Measurements from ENCODE around the gene PARVB. TPM values are rescaled to one million over a fixed set of nuclear protein-coding genes. Genes with fewer than 3 reads are reported as not detected.
A peak's percentile ranks its signal among the peaks of the same experiment; 100 is the strongest.

Gene PARVB
- total and polyA plus RNA-seq, 2 donors (not counting 1 experiment from before 2014, with no cell fraction given): 12.1 to 47.3 TPM

- Histone ChIP-seq H3K4me2 (ENCODE audit: extremely low read depth, insufficient read depth, low read length) (peak overlapping the region; percentile 15), H3K4me3 (replicated peaks in 1 of 4; ENCODE audit: control extremely low read depth in 1 of 4, insufficient read depth in 1 of 4, low read depth in 3 of 4, low read length in 4 of 4) (no peak overlapping the region), H3K9ac (ENCODE audit: insufficient read depth, low read length) (no peak overlapping the region), H3K79me2 (ENCODE audit: control insufficient read depth, insufficient read depth, low read length) (no peaks in the 10 kb centered on the region), H2AFZ (ENCODE audit: low read length) (no peak overlapping the region), H3K27ac (ENCODE audit: insufficient read depth, low read length) (no peak overlapping the region), H3K27me3 (ENCODE audit: control insufficient read depth, insufficient read depth, low read length) (peaks cover 4% of the 10 kb centered on the region), H4K20me1 (ENCODE audit: control insufficient read depth, extremely low read depth, insufficient read depth, low read length) (no peaks in the 10 kb centered on the region), H3K4me1 (ENCODE audit: control insufficient read depth, extremely low read depth, insufficient read depth, low read length) (no peaks in the 10 kb centered on the region), H3K36me3 (ENCODE audit: control insufficient read depth, insufficient read depth, low read length) (no peaks in the 10 kb centered on the region), H3K9me3 (ENCODE audit: control insufficient read depth, insufficient read depth, low read depth, low read length) (no peaks in the 10 kb centered on the region)
- TF ChIP-seq EZH2 (IDR thresholded peaks at IDR 0.05; ENCODE audit: low read length, missing control alignments) (no peak), CTCF (conservative IDR thresholded peaks at IDR 0.05 in 1 of 2, IDR thresholded peaks at IDR 0.05 in 1 of 2; ENCODE audit: low read depth in 1 of 2, low read length in 2 of 2) (no peak)
- peak in 1 of 2 donors; percentile 33 for DNase-seq (ENCODE audit: low read depth in 2 of 2)
These were observed 188.1 kb downstream of the PARVB start for GRCh38 chr22:44211946-44212930.

GRCh38 chr22:44212936-44213335 is 188.8 kb downstream of the PARVB start:
- DNase-seq (ENCODE audit: low read depth in 2 of 2): no peak
- Histone ChIP-seq H3K79me2 (ENCODE audit: control insufficient read depth, insufficient read depth, low read length) (no peaks in the 10 kb centered on the region), H4K20me1 (ENCODE audit: control insufficient read depth, extremely low read depth, insufficient read depth, low read length) (no peaks in the 10 kb centered on the region), H3K9ac (ENCODE audit: insufficient read depth, low read length) (no peak overlapping the region), H2AFZ (ENCODE audit: low read length) (no peak overlapping the region), H3K9me3 (ENCODE audit: control insufficient read depth, insufficient read depth, low read depth, low read length) (no peaks in the 10 kb centered on the region), H3K27me3 (ENCODE audit: control insufficient read depth, insufficient read depth, low read length) (peaks cover 4% of the 10 kb centered on the region), H3K4me3 (replicated peaks in 1 of 4; ENCODE audit: control extremely low read depth in 1 of 4, insufficient read depth in 1 of 4, low read depth in 3 of 4, low read length in 4 of 4) (no peak overlapping the region), H3K27ac (ENCODE audit: insufficient read depth, low read length) (no peak overlapping the region), H3K36me3 (ENCODE audit: control insufficient read depth, insufficient read depth, low read length) (no peaks in the 10 kb centered on the region), H3K4me1 (ENCODE audit: control insufficient read depth, extremely low read depth, insufficient read depth, low read length) (no peaks in the 10 kb centered on the region), H3K4me2 (ENCODE audit: extremely low read depth, insufficient read depth, low read length) (no peak overlapping the region)
- TF ChIP-seq CTCF (conservative IDR thresholded peaks at IDR 0.05 in 1 of 2, IDR thresholded peaks at IDR 0.05 in 1 of 2; ENCODE audit: low read depth in 1 of 2, low read length in 2 of 2): no peak
- TF ChIP-seq EZH2 (IDR thresholded peaks at IDR 0.05; ENCODE audit: low read length, missing control alignments): no peak

GRCh38 chr22:44213489-44214043 is 189.5 kb downstream of the PARVB start:
- H3K27me3 ChIP-seq (ENCODE audit: control insufficient read depth, insufficient read depth, low read length): peaks cover 4% of the 10 kb centered on the region
- H3K4me2 ChIP-seq (ENCODE audit: extremely low read depth, insufficient read depth, low read length): no peak overlapping the region
- H3K27ac ChIP-seq (ENCODE audit: insufficient read depth, low read length): no peak overlapping the region
- TF ChIP-seq CTCF (conservative IDR thresholded peaks at IDR 0.05 in 1 of 2, IDR thresholded peaks at IDR 0.05 in 1 of 2; ENCODE audit: low read depth in 1 of 2, low read length in 2 of 2) (no peak), EZH2 (IDR thresholded peaks at IDR 0.05; ENCODE audit: low read length, missing control alignments) (no peak)
- DNase-seq (ENCODE audit: low read depth in 2 of 2): no peak
- no peaks in the 10 kb centered on the region for H4K20me1 ChIP-seq (ENCODE audit: control insufficient read depth, extremely low read depth, insufficient read depth, low read length)
- no peak overlapping the region for H3K4me3 ChIP-seq (replicated peaks in 1 of 4; ENCODE audit: control extremely low read depth in 1 of 4, insufficient read depth in 1 of 4, low read depth in 3 of 4, low read length in 4 of 4)
- H3K79me2 ChIP-seq (ENCODE audit: control insufficient read depth, insufficient read depth, low read length): no peaks in the 10 kb centered on the region
- no peak overlapping the region for H3K9ac ChIP-seq (ENCODE audit: insufficient read depth, low read length)
- H3K4me1 ChIP-seq (ENCODE audit: control insufficient read depth, extremely low read depth, insufficient read depth, low read length): no peaks in the 10 kb centered on the region
- no peaks in the 10 kb centered on the region for H3K36me3 ChIP-seq (ENCODE audit: control insufficient read depth, insufficient read depth, low read length)
- H2AFZ ChIP-seq (ENCODE audit: low read length): no peak overlapping the region
- H3K9me3 ChIP-seq (ENCODE audit: control insufficient read depth, insufficient read depth, low read depth, low read length): no peaks in the 10 kb centered on the region
